ENCODE data around the gene KIR3DL3. TPM values are rescaled to one million over a fixed set of nuclear protein-coding genes. Genes with fewer than 3 reads are reported as not detected.
"Not testable (repeated sequence)": the region's sequence is repeated elsewhere in the genome, so short reads cannot be mapped to it uniquely, and the experiment has no call there.

Gene KIR3DL3
- total and polyA plus RNA-seq, 5 donors = not detected

GRCh38 chr19:54764219-54764618, 40.0 kb downstream of the KIR3DL3 start:
- WGBS = 65% methylated on average over 8 of the region's 8 CpGs
- H3K27me3 ChIP-seq (ENCODE audit: control insufficient read depth, insufficient read depth) = not testable (repeated sequence)

DNA sequence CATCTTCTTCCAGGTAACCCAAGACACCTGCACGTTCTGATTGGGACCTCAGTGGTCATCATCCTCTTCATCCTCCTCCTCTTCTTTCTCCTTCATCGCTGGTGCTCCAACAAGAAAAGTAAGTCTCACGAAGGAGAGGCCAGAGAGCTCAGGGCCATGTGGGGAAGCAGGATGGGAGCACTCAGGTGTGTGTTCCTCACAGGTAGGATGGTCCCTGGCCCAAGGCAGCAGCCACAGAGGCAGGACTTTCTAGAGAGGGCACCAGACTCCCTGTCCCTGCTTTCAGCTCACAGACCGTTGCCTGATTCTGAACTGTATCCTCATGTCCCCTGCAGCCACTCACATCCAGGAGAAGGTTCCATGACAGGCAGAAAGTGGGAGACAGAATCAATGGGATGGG, 42.2 kb downstream of the KIR3DL3 start:
- ATAC-seq; intact Hi-C loops (cut with DNase I); H3K4me1 ChIP-seq (ENCODE audit: control insufficient read depth, insufficient read depth, low read length); H3K9me3 ChIP-seq (ENCODE audit: control insufficient read depth, low read length); DNase-seq; H3K27me3 ChIP-seq (ENCODE audit: control insufficient read depth, insufficient read depth); H3K4me3 ChIP-seq (ENCODE audit: low read length); H3K27ac ChIP-seq (ENCODE audit: low read length): not testable (repeated sequence)
- 74% methylated on average over 4 of the region's 4 CpGs for WGBS

More at GRCh38 chr19:54764219-54764618, 40.0 kb downstream of the KIR3DL3 start:
- intact Hi-C loops (cut with DNase I); ATAC-seq; DNase-seq; H3K4me1 ChIP-seq (ENCODE audit: control insufficient read depth, insufficient read depth, low read length); H3K4me3 ChIP-seq (ENCODE audit: low read length); H3K9me3 ChIP-seq (ENCODE audit: control insufficient read depth, low read length); H3K27ac ChIP-seq (ENCODE audit: low read length): not testable (repeated sequence)

GRCh38 chr19:54769646-54770045, 45.4 kb downstream of the KIR3DL3 start, which contains the start of gene KIR2DL1:
Gene KIR2DL1 (plus strand): TSS chr19:54769793. CDS start chr19:54769851, 58 bp downstream.
- H3K9me3 ChIP-seq (ENCODE audit: control insufficient read depth, low read length); H3K4me1 ChIP-seq (ENCODE audit: control insufficient read depth, insufficient read depth, low read length); DNase-seq; ATAC-seq; H3K27me3 ChIP-seq (ENCODE audit: control insufficient read depth, insufficient read depth); H3K4me3 ChIP-seq (ENCODE audit: low read length); H3K27ac ChIP-seq (ENCODE audit: low read length); intact Hi-C loops (cut with DNase I): not testable (repeated sequence)
- WGBS = 92% methylated on average over 15 of the region's 15 CpGs

DNA sequence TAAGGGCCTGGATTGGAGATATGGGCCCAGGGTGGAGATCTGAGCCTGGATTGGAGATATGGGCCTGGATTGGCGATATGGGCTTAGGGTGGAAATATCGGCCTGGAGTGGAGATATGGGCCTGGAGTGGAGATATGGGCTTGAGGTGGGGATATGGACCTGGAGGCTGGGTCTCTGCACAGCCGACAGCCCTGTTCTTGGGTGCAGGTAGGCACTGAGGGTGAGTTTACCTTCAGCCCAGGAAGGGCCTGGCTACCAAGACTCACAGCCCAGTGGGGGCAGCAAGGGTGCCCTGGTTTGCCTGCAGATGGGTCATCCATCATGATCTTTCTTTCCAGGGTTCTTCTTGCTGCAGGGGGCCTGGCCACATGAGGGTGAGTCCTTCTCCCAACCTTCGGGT, 46.3 kb downstream of the KIR3DL3 start:
- DNase-seq; H3K4me1 ChIP-seq (ENCODE audit: control insufficient read depth, insufficient read depth, low read length); H3K27ac ChIP-seq (ENCODE audit: low read length); ATAC-seq; H3K9me3 ChIP-seq (ENCODE audit: control insufficient read depth, low read length); H3K4me3 ChIP-seq (ENCODE audit: low read length); intact Hi-C loops (cut with DNase I); H3K27me3 ChIP-seq (ENCODE audit: control insufficient read depth, insufficient read depth): not testable (repeated sequence)
- whole genome bisulfite sequencing = 79% methylated on average over 4 of the region's 4 CpGs

GRCh38 chr19:54771018-54771960, 47.0 kb downstream of the KIR3DL3 start:
- H3K4me1 ChIP-seq (ENCODE audit: control insufficient read depth, insufficient read depth, low read length); intact Hi-C loops (cut with DNase I); DNase-seq; H3K27me3 ChIP-seq (ENCODE audit: control insufficient read depth, insufficient read depth); H3K9me3 ChIP-seq (ENCODE audit: control insufficient read depth, low read length); H3K4me3 ChIP-seq (ENCODE audit: low read length); H3K27ac ChIP-seq (ENCODE audit: low read length); ATAC-seq: not testable (repeated sequence)
- 71% methylated on average over 13 of the region's 15 CpGs for WGBS

DNA sequence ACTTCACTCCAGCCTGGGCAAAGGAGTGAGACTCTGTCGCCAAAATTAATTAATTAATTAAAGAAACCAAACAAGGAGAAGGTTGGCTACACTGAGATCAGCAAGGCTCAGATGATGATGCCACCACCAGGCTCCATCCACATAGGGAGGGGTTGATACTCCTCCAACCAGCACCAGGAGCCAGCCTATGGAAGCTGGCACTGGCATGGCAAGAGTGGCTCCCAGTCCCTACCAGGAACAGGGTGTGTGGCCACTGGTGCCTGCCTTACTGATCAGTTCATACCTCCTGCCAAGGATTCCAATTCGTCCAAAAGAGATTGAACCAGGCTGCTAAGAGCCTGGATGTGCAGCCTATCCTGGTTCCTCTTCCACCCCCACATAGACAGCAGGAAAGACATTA, 48.4 kb downstream of the KIR3DL3 start:
- H3K9me3 ChIP-seq (ENCODE audit: control insufficient read depth, low read length); intact Hi-C loops (cut with DNase I); ATAC-seq: not testable (repeated sequence)

GRCh38 chr19:54775095-54775815, 51.0 kb downstream of the KIR3DL3 start:
- WGBS = 69% methylated on average over 12 of the region's 12 CpGs
- H3K27me3 ChIP-seq (ENCODE audit: control insufficient read depth, insufficient read depth); H3K4me3 ChIP-seq (ENCODE audit: low read length); intact Hi-C loops (cut with DNase I); H3K4me1 ChIP-seq (ENCODE audit: control insufficient read depth, insufficient read depth, low read length); ATAC-seq; H3K9me3 ChIP-seq (ENCODE audit: control insufficient read depth, low read length); DNase-seq; H3K27ac ChIP-seq (ENCODE audit: low read length): not testable (repeated sequence)

More for the DNA sequence above, 48.4 kb downstream of the KIR3DL3 start:
- H3K4me1 ChIP-seq (ENCODE audit: control insufficient read depth, insufficient read depth, low read length); H3K4me3 ChIP-seq (ENCODE audit: low read length); H3K27me3 ChIP-seq (ENCODE audit: control insufficient read depth, insufficient read depth); DNase-seq; H3K27ac ChIP-seq (ENCODE audit: low read length): not testable (repeated sequence)
- 41% methylated on average over 2 of the region's 2 CpGs for whole genome bisulfite sequencing

DNA sequence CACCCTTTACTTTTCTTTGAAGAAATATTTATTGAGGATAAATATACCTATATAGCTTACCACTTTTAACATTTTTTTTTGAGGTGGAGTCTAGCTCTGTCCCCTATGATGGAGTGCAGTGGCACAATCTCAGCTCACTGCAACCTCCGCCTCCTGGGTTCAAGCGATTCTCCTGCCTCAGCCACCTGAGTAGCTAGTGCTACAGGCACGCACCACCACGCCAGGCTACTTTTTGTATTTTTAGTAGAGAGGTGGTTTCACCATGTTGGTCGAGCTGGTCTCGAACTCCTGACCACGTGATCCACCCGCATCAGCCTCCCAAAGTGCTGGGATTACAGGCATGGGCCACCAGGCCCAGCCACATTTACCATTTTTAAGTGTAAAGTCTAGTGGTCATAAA, 51.6 kb downstream of the KIR3DL3 start:
- H3K9me3 ChIP-seq (ENCODE audit: control insufficient read depth, low read length); H3K4me3 ChIP-seq (ENCODE audit: low read length); intact Hi-C loops (cut with DNase I); H3K4me1 ChIP-seq (ENCODE audit: control insufficient read depth, insufficient read depth, low read length); H3K27ac ChIP-seq (ENCODE audit: low read length); H3K27me3 ChIP-seq (ENCODE audit: control insufficient read depth, insufficient read depth); ATAC-seq; DNase-seq: not testable (repeated sequence)
- WGBS = 60% methylated on average over 8 of the region's 8 CpGs

DNA sequence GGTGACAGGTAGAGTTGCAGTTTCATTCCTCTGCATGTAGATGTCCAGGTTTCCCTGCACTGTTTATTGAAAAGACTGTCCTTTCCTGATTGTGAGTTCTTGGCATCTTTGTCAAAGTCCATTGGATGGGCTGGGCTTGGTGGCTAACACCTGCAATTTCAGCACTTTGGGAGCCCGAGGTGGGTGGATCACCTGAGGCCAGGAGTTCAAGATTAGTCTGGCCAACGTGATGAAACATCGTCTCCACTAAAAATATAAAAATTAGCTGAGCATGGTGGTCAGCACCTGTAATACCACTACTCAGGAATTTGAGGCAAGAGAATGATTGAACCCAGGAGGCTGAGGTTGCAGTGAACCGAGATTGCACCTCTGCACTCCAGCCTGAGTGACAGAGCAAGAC, 53.6 kb downstream of the KIR3DL3 start:
- 35% methylated on average over 3 of the region's 4 CpGs for WGBS
- intact Hi-C loops (cut with DNase I); H3K4me1 ChIP-seq (ENCODE audit: control insufficient read depth, insufficient read depth, low read length); H3K27me3 ChIP-seq (ENCODE audit: control insufficient read depth, insufficient read depth); H3K27ac ChIP-seq (ENCODE audit: low read length); ATAC-seq; H3K9me3 ChIP-seq (ENCODE audit: control insufficient read depth, low read length); H3K4me3 ChIP-seq (ENCODE audit: low read length); DNase-seq: not testable (repeated sequence)

DNA sequence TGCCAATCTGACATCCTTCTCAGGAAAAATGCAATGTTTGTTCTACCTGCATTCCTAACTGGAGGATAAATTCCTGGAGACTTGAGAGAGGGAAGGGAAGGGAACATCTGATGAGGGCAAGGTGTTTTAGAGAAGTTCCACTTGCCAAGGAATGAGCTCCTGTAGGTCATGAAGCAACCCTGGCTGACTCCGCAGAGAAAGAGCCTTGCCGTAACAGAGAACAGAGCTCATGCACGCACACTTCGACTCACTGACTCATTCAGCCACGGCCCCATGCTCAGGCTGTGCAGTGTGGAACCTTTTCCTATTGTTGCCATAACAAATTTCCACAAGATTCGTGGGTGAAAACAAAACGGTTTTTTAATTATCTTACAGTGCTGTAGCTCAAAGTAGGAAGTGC, 54.7 kb downstream of the KIR3DL3 start:
- ATAC-seq; DNase-seq; H3K9me3 ChIP-seq (ENCODE audit: control insufficient read depth, low read length); H3K4me1 ChIP-seq (ENCODE audit: control insufficient read depth, insufficient read depth, low read length); H3K27ac ChIP-seq (ENCODE audit: low read length); H3K4me3 ChIP-seq (ENCODE audit: low read length); H3K27me3 ChIP-seq (ENCODE audit: control insufficient read depth, insufficient read depth); intact Hi-C loops (cut with DNase I): not testable (repeated sequence)
- 46% methylated on average over 7 of the region's 7 CpGs for WGBS

DNA sequence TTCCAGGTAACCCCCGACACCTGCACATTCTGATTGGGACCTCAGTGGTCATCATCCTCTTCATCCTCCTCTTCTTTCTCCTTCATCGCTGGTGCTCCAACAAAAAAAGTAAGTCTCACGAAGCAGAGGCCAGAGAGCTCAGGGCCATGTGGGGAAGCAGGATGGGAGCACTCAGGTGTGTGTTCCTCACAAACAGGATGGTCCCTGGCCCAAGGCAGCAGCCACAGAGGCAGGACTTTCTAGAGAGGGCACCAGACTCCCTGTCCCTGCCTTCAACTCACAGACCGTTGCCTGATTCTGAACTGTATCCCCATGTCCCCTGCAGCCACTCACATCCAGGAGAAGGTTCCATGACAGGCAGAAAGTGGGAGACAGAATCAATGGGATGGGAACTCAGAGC, 58.7 kb downstream of the KIR3DL3 start:
- H3K4me3 ChIP-seq (ENCODE audit: low read length); H3K27ac ChIP-seq (ENCODE audit: low read length); H3K9me3 ChIP-seq (ENCODE audit: control insufficient read depth, low read length); intact Hi-C loops (cut with DNase I); ATAC-seq; DNase-seq; H3K4me1 ChIP-seq (ENCODE audit: control insufficient read depth, insufficient read depth, low read length); H3K27me3 ChIP-seq (ENCODE audit: control insufficient read depth, insufficient read depth): not testable (repeated sequence)
- WGBS = 64% methylated on average over 4 of the region's 4 CpGs
